Mesothelial cell of epicardium (in vitro differentiated cells): ENCODE data around the gene C19orf25. TPM values are rescaled to one million over a fixed set of nuclear protein-coding genes. Genes with fewer than 3 reads are reported as not detected.
"Not testable (repeated sequence)": the region's sequence is repeated elsewhere in the genome, so short reads cannot be mapped to it uniquely, and the experiment has no call there.

Experiments used
- DNase-seq, 2 experiments: peaks; one replicate each; pipeline ENCODE4 v3.0.0; 2021; ENCODE audit warnings: low spot score in 2 of 2; ENCODE audit not compliant: unreplicated experiment in 2 of 2
- H3K27ac Mint-ChIP-seq: 2 replicates; pipeline ENCODE4 v1.8.0; 2021; ENCODE audit warnings: mixed read lengths
- H3K27me3 Mint-ChIP-seq: 2 replicates; pipeline ENCODE4 v1.8.0; 2021; ENCODE audit warnings: low read depth, mixed read lengths
- H3K36me3 Mint-ChIP-seq: 2 replicates; pipeline ENCODE4 v1.8.0; 2021; ENCODE audit warnings: mixed read lengths
- H3K4me1 Mint-ChIP-seq: 2 replicates; pipeline ENCODE4 v1.8.0; 2021; ENCODE audit warnings: mixed read lengths
- H3K4me3 Mint-ChIP-seq: 2 replicates; pipeline ENCODE4 v1.8.0; 2021; ENCODE audit warnings: mild to moderate bottlenecking, moderate library complexity, mixed read lengths
- H3K9me3 Mint-ChIP-seq: 2 replicates; pipeline ENCODE4 v1.8.0; 2021; ENCODE audit warnings: mixed read lengths
- CTCF ChIP-seq: fragments of 200-600 bp; sonication (generic); IDR thresholded peaks from one replicate; pipeline ENCODE4 v1.5.0; 2021; ENCODE audit warnings: antibody characterized with exemption; ENCODE audit not compliant: unreplicated experiment
- total RNA-seq: library from RNA; stranded (reverse); gene quantifications from 3 replicates; pipeline ENCODE4 v1.2.1, GENCODE V29; 2021

Gene C19orf25
- total RNA-seq, 1 donor from 2014 or later: 29.4 TPM

- TF ChIP-seq CTCF: no peak
- H3K4me1 Mint-ChIP-seq: peaks cover 4% of the 10 kb centered on the region
- H3K9me3 Mint-ChIP-seq: no peaks in the 10 kb centered on the region
These were observed 3.5 kb upstream of the C19orf25 start for GRCh38 chr19:1482361-1483130.

DNA sequence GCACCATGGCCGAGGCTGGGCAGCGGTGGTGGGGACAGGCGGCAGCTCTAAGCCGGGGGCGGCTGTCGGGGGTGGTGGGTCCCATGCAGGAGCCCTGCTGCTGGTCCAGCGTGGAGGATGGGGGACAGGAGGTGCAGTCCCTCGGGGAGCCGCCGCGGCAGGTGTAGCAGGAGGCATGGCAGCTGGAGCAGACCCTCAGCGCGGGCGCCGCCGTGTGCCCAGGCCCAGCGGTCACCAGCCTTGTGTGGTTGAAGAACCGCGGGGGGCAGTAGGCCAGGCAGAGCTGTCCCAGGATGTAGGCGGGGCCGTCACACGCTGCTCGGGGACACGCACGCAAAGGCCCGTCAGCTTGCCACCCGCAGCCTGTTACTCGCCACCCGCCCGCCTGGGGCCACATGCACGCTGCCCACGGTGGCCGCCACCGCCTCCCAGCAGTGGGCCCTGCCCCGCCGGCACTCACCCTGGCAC is 2.9 kb upstream of the C19orf25 start:
- peaks cover 2% of the 10 kb centered on the region for H3K36me3 Mint-ChIP-seq
- H3K27me3 Mint-ChIP-seq: no peaks in the 10 kb centered on the region
- no peak overlapping the region for H3K4me3 Mint-ChIP-seq
- TF ChIP-seq CTCF: no peak
- peaks cover 4% of the 10 kb centered on the region for H3K4me1 Mint-ChIP-seq
- no peak overlapping the region for H3K27ac Mint-ChIP-seq
- H3K9me3 Mint-ChIP-seq: no peaks in the 10 kb centered on the region
- DNase-seq: no peak

More at GRCh38 chr19:1482361-1483130, 3.5 kb upstream of the C19orf25 start:
- no peak overlapping the region for H3K27ac Mint-ChIP-seq
- DNase-seq: no peak
- H3K27me3 Mint-ChIP-seq: no peaks in the 10 kb centered on the region
- H3K4me3 Mint-ChIP-seq: no peak overlapping the region
- peaks cover 2% of the 10 kb centered on the region for H3K36me3 Mint-ChIP-seq

GRCh38 chr19:1481224-1481892 is 2.3 kb upstream of the C19orf25 start:
- no peak for DNase-seq
- Mint-ChIP-seq H3K4me3 (no peak overlapping the region), H3K9me3 (no peaks in the 10 kb centered on the region), H3K4me1 (peaks cover 4% of the 10 kb centered on the region), H3K36me3 (peaks cover 2% of the 10 kb centered on the region), H3K27ac (no peak overlapping the region), H3K27me3 (no peaks in the 10 kb centered on the region)
- no peak for TF ChIP-seq CTCF

DNA sequence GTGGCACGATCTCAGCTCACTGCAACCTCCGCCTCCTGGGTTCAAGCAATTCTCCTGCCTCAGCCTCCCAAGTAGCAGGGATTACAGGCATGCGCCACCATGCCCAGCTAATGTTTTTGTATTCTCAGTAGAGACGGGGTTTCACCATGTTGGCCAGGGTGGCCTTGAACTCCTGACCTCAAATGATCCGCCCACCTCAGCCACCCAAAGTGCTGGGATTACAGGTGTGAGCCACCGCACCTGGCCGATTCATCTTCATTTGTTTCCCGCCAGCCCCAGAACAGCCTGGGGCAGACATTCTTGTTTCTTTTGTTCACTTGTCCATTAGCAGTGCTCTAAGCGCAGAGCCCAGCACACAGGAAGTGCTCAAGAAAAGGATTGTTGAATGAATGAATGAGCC is 2.0 kb downstream of the C19orf25 start:
- not testable (repeated sequence) for H3K27ac Mint-ChIP-seq, H3K4me1 Mint-ChIP-seq, DNase-seq, H3K9me3 Mint-ChIP-seq, H3K36me3 Mint-ChIP-seq
- H3K27me3 Mint-ChIP-seq: peaks cover 18% of the 10 kb centered on the region
- peak overlapping the region; percentile 39 for H3K4me3 Mint-ChIP-seq

DNA sequence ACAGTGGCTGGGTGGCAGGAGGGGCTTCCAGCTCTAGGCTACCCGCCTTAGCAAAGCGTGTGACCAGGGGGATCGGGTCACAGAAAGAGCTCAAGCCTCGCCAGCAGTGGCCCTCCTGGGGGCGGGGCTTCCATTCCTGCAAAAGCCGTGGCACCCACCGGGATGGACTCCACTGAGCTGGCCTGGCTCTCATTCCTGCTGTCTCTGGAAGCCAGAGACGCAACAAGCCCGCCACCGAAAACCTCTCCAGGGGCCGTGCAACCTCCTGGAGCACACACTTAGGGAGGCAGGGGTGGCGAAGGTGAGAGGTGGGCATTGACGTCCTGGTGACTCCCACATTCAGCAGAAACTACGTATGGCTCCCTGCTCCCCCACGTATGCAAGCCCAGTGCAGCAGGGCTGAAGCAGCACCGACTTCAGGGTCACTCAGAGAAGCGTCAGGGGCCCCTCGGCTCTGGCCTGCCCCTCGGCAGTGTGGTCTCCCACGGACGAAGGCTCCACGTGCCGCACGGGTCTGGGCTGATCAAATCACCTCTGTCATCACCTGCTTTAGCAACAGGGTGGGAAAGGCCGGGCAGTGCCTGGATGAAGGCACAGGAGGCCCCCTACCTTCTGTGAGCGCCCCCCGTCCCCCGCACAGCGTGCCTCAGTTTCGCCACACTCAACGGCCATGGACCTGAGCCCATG is 3.1 kb downstream of the C19orf25 start:
- TF ChIP-seq CTCF: no peak
- H3K4me1 Mint-ChIP-seq: peaks cover 6% of the 10 kb centered on the region
- DNase-seq: no peak
- H3K36me3 Mint-ChIP-seq: no peaks in the 10 kb centered on the region
- H3K27ac Mint-ChIP-seq: no peak overlapping the region
- H3K4me3 Mint-ChIP-seq: no peak overlapping the region
- H3K27me3 Mint-ChIP-seq: peaks cover 29% of the 10 kb centered on the region
- H3K9me3 Mint-ChIP-seq: no peaks in the 10 kb centered on the region
